HCT116 (cell line): Measurements from ENCODE around the gene ACOT12. TPM values are rescaled to one million over a fixed set of nuclear protein-coding genes. Genes with fewer than 3 reads are reported as not detected.

Source experiments
- ATAC-seq: fragments of 200-7000 bp; cut with Tn5 transposase; 2 replicates; pipeline ENCODE4 v1.9.1; 2020; ENCODE audit warnings: mild to moderate bottlenecking, moderate library complexity
- BruUV-seq: library from RNA; stranded (reverse); fragments of 400-500 nt; replicated peaks from 2 replicates; lab custom pipeline; 2021; lab: Mats Ljungman, UMichigan
- CTCF ChIA-PET: fragments of 300-600 bp; sonication (Branson Sonifier 250); formaldehyde crosslinking; loops from one replicate; lab custom pipeline; 2021; ENCODE audit warnings: antibody characterized with exemption; lab: Charles Lee
- POLR2A ChIA-PET: fragments of 300-600, 350-600 bp; sonication (Branson Sonifier 250); formaldehyde crosslinking; loops from one replicate; lab custom pipeline; 2021; ENCODE audit warnings: antibody characterized with exemption; lab: Charles Lee
- RAD21 ChIA-PET, 2 experiments: fragments of 300-600 bp; sonication (Branson Sonifier 250); formaldehyde crosslinking; loops; one replicate each; lab custom pipeline; 2023; ENCODE audit warnings: low total read pairs in 2 of 2; ENCODE audit not compliant: uncharacterized antibody in 2 of 2, unreplicated experiment in 2 of 2, low non-redundant PET in 1 of 2; lab: Charles Lee
- DNase-seq: peaks from one replicate; pipeline ENCODE4 v3.0.0-alpha.2; 2010; ENCODE audit warnings: low read depth, low spot score
- H2AFZ ChIP-seq: fragments of 200-600 bp; shearing (Covaris generic), sonication (generic); 2 replicates; pipeline ENCODE4 v1.6.1; 2017; ENCODE audit warnings: low read depth, mixed run types, mixed read lengths, antibody characterized with exemption, low read length; ENCODE audit not compliant: poor library complexity, severe bottlenecking
- H3K27ac ChIP-seq: 2 replicates; pipeline ENCODE4 v1.5.1; 2012; ENCODE audit warnings: low read depth, low read length
- H3K27me3 ChIP-seq: fragments of 200-600 bp; sonication (generic); 2 replicates; pipeline ENCODE4 v1.6.1; 2016; ENCODE audit warnings: mixed run types, low read length, mixed read lengths; ENCODE audit not compliant: insufficient read depth
- H3K36me3 ChIP-seq, 2 experiments: fragments of 200-500 bp in 1 of 2; fragments of 200-600 bp in 1 of 2; sonication (Bioruptor generic) in 1 of 2; sonication (generic) in 1 of 2; 2 replicates each; pipeline versions ENCODE4 v1.5.1 to v1.6.1; 2014 to 2016; ENCODE audit warnings: low read length in 2 of 2, inconsistent platforms in 1 of 2, mixed read lengths in 1 of 2, mixed run types in 1 of 2; ENCODE audit not compliant: insufficient read depth in 2 of 2, control insufficient read depth in 1 of 2
- H3K4me1 ChIP-seq, 2 experiments: fragments of 200-600 bp in 1 of 2; sonication (generic) in 1 of 2; 2 replicates each; pipeline versions ENCODE4 v1.5.1 to v1.6.1; 2012 to 2017; ENCODE audit warnings: low read length in 2 of 2, inconsistent platforms in 1 of 2, mild to moderate bottlenecking in 1 of 2, mixed read lengths in 1 of 2, mixed run types in 1 of 2, moderate library complexity in 1 of 2; ENCODE audit not compliant: insufficient read depth in 2 of 2, control insufficient read depth in 1 of 2
- H3K4me2 ChIP-seq: fragments of 200-600 bp; sonication (generic); 2 replicates; pipeline ENCODE4 v1.6.1; 2017; ENCODE audit warnings: mixed run types, low read length, mixed read lengths
- H3K4me3 ChIP-seq, 2 experiments: fragments of 200-600 bp in 1 of 2; sonication (generic) in 1 of 2; replicated peaks in 1 of 2; 2 replicates each; pipeline ENCODE4 v1.5.1; 2011 to 2016; ENCODE audit warnings: low read length in 2 of 2, control low read depth in 1 of 2, low read depth in 1 of 2, mild to moderate bottlenecking in 1 of 2, mixed read lengths in 1 of 2, mixed run types in 1 of 2
- H3K79me2 ChIP-seq: fragments of 200-600 bp; sonication (generic); 2 replicates; pipeline ENCODE4 v1.6.1; 2017; ENCODE audit warnings: mild to moderate bottlenecking, mixed run types, low read length, moderate library complexity, mixed read lengths; ENCODE audit not compliant: insufficient read depth
- H3K9ac ChIP-seq: fragments of 200-600 bp; sonication (generic); 2 replicates; pipeline ENCODE4 v1.6.1; 2016; ENCODE audit warnings: low read length, mixed read lengths
- H3K9me2 ChIP-seq: fragments of 200-600 bp; sonication (generic), shearing (Covaris generic); 2 replicates; pipeline ENCODE4 v1.6.1; 2017; ENCODE audit warnings: mixed run types, mild to moderate bottlenecking, moderate library complexity; ENCODE audit not compliant: insufficient read depth
- H3K9me3 ChIP-seq, 2 experiments: fragments of 200-500 bp in 1 of 2; fragments of 200-600 bp in 1 of 2; sonication (Bioruptor generic) in 1 of 2; sonication (generic) in 1 of 2; 2 replicates each; pipeline ENCODE4 v1.6.1; 2014 to 2017; ENCODE audit warnings: low read length in 2 of 2, mixed read lengths in 2 of 2, inconsistent platforms in 1 of 2, low read depth in 1 of 2, mild to moderate bottlenecking in 1 of 2, mixed run types in 1 of 2, moderate library complexity in 1 of 2; ENCODE audit not compliant: control insufficient read depth in 1 of 2, insufficient read depth in 1 of 2
- H4K20me1 ChIP-seq: fragments of 200-600 bp; sonication (generic), shearing (Covaris generic); 2 replicates; pipeline ENCODE4 v1.6.1; 2017; ENCODE audit warnings: mixed run types, mild to moderate bottlenecking, moderate library complexity; ENCODE audit not compliant: insufficient read depth
- CBX3 ChIP-seq: IDR thresholded peaks from 2 replicates; pipeline ENCODE4 v1.6.1; 2012; ENCODE audit warnings: low read depth
- CEBPB ChIP-seq: IDR thresholded peaks from 2 replicates; pipeline ENCODE4 v1.6.1; 2012; ENCODE audit warnings: low read depth
- EGR1 ChIP-seq: IDR thresholded peaks from 2 replicates; pipeline ENCODE4 v1.6.1; 2012; ENCODE audit warnings: low read depth
- FOSL1 ChIP-seq: IDR thresholded peaks from 2 replicates; pipeline ENCODE4 v1.6.1; 2012; ENCODE audit warnings: low read depth
- JUND ChIP-seq: IDR thresholded peaks from 2 replicates; pipeline ENCODE4 v1.6.1; 2012
- POLR2AphosphoS5 ChIP-seq: IDR thresholded peaks from 2 replicates; pipeline ENCODE4 v1.6.1; 2011; ENCODE audit warnings: mild to moderate bottlenecking, low read depth, low read length, moderate library complexity
- RAD21 ChIP-seq: IDR thresholded peaks from 2 replicates; pipeline ENCODE4 v1.6.1; 2012; ENCODE audit warnings: low read depth, mild to moderate bottlenecking
- SRF ChIP-seq: IDR thresholded peaks from 2 replicates; pipeline ENCODE4 v1.6.1; 2012; ENCODE audit warnings: low read depth
- TCF7L2 ChIP-seq: IDR thresholded peaks from 2 replicates; pipeline ENCODE4 v1.7.0; 2011; ENCODE audit warnings: borderline replicate concordance, inconsistent platforms; ENCODE audit not compliant: insufficient read depth, insufficient read length; ENCODE audit errors: extremely low read depth
- ZFX ChIP-seq: fragments of 450-650 bp; IDR thresholded peaks from 2 replicates; pipeline ENCODE4 v1.6.1; 2017
- ZNF274 ChIP-seq: fragments of 200-500 bp; sonication (Bioruptor generic); IDR thresholded peaks from 2 replicates; pipeline ENCODE4 v1.6.1; 2014; ENCODE audit warnings: mild to moderate bottlenecking, low read depth, low read length, inconsistent platforms
- intact Hi-C: fragments of 100-400 bp; cut with micrococcal nuclease; formaldehyde crosslinking; loops from 2 replicates; pipeline ENCODE4 v1.10.0; 2022
- total RNA-seq: library from RNA; stranded (reverse); gene quantifications from one replicate; pipeline ENCODE4 v1.2.1, GENCODE V29; 2021; ENCODE audit not compliant: unreplicated experiment
- TF ChIP-seq, protein P1 (sequence below): IDR thresholded peaks from 2 replicates; pipeline ENCODE4 v1.6.1; 2012
- TF ChIP-seq, protein P2 (sequence below): IDR thresholded peaks from 2 replicates; pipeline ENCODE4 v1.6.1; 2012; ENCODE audit warnings: low read depth
- TF ChIP-seq, protein P3 (sequence below): IDR thresholded peaks from 2 replicates; pipeline ENCODE4 v1.6.1; 2012

ACOT12 gene
- total RNA-seq, 1 experiment from 2014 or later: not detected

DNA sequence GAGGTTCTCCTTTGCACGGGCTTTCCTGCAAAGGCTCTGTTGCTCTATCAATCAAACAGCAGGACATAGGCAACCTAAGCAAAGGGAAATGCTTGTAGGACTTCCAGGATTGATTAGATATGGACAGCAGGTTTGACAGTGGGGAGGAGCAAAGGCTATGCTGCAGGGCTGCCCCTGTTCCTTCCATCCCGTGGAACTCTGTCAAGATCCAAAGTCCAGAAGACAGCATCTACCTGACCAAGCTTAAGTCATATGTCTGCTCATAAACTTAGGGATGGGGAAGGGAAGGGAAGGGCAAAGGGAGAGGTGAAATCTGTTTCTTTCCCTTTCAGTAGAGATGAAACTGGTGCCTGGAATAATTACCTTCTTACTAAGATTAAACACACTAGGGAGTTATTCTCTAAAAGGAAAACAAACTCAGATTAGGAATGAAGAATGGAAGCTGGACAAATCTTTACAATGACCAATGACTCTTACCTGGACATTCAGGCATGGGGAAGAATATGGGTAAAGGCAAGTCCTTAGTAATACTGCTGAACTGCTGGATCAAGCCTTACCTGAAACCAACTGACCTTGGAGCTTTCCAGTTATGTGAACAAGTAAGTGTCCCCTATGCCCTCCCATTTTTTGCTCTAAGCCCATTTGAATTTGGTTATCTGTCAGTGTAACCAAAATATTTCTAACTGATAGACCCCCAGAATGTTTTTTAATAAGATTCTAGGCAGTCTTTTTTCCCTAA is 8.4 kb upstream of the ACOT12 start:
- DNase-seq: no peak
- Histone ChIP-seq H3K27ac (no peak overlapping the region), H3K4me1 (no peaks in the 10 kb centered on the region), H4K20me1 (no peaks in the 10 kb centered on the region), H2AFZ (no peak overlapping the region), H3K4me3 (no peak overlapping the region), H3K79me2 (no peaks in the 10 kb centered on the region), H3K9me2 (no peaks in the 10 kb centered on the region), H3K36me3 (no peaks in the 10 kb centered on the region), H3K9me3 (no peaks in the 10 kb centered on the region), H3K9ac (no peak overlapping the region), H3K4me2 (no peak overlapping the region), H3K27me3 (no peaks in the 10 kb centered on the region)
- intact Hi-C loops: no loop called here
- TF ChIP-seq, protein P1, sequence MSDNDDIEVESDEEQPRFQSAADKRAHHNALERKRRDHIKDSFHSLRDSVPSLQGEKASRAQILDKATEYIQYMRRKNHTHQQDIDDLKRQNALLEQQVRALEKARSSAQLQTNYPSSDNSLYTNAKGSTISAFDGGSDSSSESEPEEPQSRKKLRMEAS: no peak
- no peak for TF ChIP-seq TCF7L2
- TF ChIP-seq, protein P2, sequence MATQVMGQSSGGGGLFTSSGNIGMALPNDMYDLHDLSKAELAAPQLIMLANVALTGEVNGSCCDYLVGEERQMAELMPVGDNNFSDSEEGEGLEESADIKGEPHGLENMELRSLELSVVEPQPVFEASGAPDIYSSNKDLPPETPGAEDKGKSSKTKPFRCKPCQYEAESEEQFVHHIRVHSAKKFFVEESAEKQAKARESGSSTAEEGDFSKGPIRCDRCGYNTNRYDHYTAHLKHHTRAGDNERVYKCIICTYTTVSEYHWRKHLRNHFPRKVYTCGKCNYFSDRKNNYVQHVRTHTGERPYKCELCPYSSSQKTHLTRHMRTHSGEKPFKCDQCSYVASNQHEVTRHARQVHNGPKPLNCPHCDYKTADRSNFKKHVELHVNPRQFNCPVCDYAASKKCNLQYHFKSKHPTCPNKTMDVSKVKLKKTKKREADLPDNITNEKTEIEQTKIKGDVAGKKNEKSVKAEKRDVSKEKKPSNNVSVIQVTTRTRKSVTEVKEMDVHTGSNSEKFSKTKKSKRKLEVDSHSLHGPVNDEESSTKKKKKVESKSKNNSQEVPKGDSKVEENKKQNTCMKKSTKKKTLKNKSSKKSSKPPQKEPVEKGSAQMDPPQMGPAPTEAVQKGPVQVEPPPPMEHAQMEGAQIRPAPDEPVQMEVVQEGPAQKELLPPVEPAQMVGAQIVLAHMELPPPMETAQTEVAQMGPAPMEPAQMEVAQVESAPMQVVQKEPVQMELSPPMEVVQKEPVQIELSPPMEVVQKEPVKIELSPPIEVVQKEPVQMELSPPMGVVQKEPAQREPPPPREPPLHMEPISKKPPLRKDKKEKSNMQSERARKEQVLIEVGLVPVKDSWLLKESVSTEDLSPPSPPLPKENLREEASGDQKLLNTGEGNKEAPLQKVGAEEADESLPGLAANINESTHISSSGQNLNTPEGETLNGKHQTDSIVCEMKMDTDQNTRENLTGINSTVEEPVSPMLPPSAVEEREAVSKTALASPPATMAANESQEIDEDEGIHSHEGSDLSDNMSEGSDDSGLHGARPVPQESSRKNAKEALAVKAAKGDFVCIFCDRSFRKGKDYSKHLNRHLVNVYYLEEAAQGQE: no peak
- TF ChIP-seq SRF: no peak
- TF ChIP-seq ZFX: no peak
- TF ChIP-seq, protein P3, sequence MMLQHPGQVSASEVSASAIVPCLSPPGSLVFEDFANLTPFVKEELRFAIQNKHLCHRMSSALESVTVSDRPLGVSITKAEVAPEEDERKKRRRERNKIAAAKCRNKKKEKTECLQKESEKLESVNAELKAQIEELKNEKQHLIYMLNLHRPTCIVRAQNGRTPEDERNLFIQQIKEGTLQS: no peak
- no peak for TF ChIP-seq POLR2AphosphoS5
- TF ChIP-seq FOSL1: no peak
- no peak for TF ChIP-seq CEBPB
- TF ChIP-seq RAD21: no peak
- TF ChIP-seq JUND: no peak
- TF ChIP-seq EGR1: no peak
- no peak for TF ChIP-seq ZNF274
- no peak for TF ChIP-seq CBX3
- ChIA-PET RAD21 (no interaction called here), POLR2A (no interaction called here), CTCF (no interaction called here)
- BruUV-seq: no TSS peak
- no peak for ATAC-seq
